Brain microvascular endothelial cell (primary cell): ENCODE results near the gene ADARB1.

Experiments used
- DNase-seq: peaks from one replicate; pipeline ENCODE4 v3.0.0-alpha.2; 2020
- H3K27ac ChIP-seq: fragments of 250-450 bp; sonication (Bioruptor Pico); 2 replicates; pipeline ENCODE4 v1.5.1; 2020; ENCODE audit warnings: mild to moderate bottlenecking, moderate library complexity
- H3K27me3 ChIP-seq: fragments of 250-450 bp; sonication (Bioruptor Pico); replicated peaks from 2 replicates; pipeline ENCODE4 v1.5.1; 2020; ENCODE audit warnings: mild to moderate bottlenecking
- H3K36me3 ChIP-seq: fragments of 250-450 bp; sonication (Bioruptor Pico); replicated peaks from 2 replicates; pipeline ENCODE4 v1.5.1; 2020; ENCODE audit warnings: mild to moderate bottlenecking
- H3K4me3 ChIP-seq: 2 replicates; pipeline ENCODE4 v1.5.1; 2011; ENCODE audit warnings: low read depth, mild to moderate bottlenecking, control low read depth, low read length, moderate library complexity
- in situ Hi-C: cut with HindIII; loops from 2 replicates; pipeline ENCODE4 v1.10.0; 2017; ENCODE audit warnings: low sequenced_read_pairs, low pct_ligation_motif_present
- TF ChIP-seq, protein P1 (sequence below): IDR thresholded peaks from 2 replicates; pipeline ENCODE4 v1.5.1; 2011; ENCODE audit warnings: low read depth, mild to moderate bottlenecking, moderate library complexity, low read length, control low read depth, inconsistent platforms; ENCODE audit errors: missing control alignments

ADARB1 gene

DNA sequence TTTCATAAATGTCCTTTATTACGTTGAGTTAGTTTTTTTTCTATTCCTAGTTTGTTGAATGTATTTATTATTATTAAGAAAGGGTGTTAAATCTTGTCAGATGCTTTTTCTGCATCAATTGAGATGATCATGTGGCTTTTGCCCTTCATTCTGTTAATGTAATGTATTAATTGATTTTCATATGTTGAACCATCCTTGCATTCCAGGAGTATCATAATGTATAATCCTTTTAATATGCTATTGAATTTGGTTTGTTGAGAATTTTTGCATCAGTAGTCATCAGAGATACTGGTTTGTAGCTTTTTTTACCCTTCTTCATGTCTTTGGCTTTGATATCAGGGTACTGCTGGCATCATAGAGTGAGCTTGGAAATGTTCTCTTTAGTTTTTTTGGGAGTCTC is 113.3 kb downstream of the ADARB1 start:
- H3K4me3 ChIP-seq, result no peak overlapping the region
- TF ChIP-seq, protein P1, sequence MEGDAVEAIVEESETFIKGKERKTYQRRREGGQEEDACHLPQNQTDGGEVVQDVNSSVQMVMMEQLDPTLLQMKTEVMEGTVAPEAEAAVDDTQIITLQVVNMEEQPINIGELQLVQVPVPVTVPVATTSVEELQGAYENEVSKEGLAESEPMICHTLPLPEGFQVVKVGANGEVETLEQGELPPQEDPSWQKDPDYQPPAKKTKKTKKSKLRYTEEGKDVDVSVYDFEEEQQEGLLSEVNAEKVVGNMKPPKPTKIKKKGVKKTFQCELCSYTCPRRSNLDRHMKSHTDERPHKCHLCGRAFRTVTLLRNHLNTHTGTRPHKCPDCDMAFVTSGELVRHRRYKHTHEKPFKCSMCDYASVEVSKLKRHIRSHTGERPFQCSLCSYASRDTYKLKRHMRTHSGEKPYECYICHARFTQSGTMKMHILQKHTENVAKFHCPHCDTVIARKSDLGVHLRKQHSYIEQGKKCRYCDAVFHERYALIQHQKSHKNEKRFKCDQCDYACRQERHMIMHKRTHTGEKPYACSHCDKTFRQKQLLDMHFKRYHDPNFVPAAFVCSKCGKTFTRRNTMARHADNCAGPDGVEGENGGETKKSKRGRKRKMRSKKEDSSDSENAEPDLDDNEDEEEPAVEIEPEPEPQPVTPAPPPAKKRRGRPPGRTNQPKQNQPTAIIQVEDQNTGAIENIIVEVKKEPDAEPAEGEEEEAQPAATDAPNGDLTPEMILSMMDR, result no peak
- DNase-seq, result no peak
- H3K27ac ChIP-seq, result no peak overlapping the region
- in situ Hi-C loops, result no loop called here
- H3K36me3 ChIP-seq, result peaks cover 53% of the 10 kb centered on the region
- no peaks in the 10 kb centered on the region for H3K27me3 ChIP-seq

DNA sequence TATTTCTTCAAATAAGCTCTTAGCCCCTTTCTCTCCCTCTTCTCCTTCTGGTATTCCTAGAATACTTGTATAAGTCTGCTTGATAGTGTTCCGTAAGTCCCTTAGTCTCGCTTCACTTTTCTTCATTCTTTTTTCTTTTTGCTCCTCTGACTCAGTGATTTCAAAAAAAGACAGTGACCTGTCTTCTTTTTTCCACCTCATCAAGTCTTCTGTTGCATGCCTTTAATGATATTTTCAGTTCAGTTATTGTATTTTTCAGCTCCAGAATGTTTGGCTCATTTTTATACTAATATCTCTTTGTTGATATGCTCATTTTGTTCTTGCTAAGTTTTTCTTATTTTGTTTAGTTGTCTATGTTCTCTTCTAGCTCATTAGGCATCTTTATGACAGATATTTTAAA is 115.6 kb downstream of the ADARB1 start:
- Histone ChIP-seq H3K27ac (no peak overlapping the region), H3K27me3 (no peaks in the 10 kb centered on the region), H3K36me3 (peaks cover 40% of the 10 kb centered on the region), H3K4me3 (no peak overlapping the region)
- no peak for DNase-seq
- in situ Hi-C loops, result no loop called here
- TF ChIP-seq, protein P1, result no peak

DNA sequence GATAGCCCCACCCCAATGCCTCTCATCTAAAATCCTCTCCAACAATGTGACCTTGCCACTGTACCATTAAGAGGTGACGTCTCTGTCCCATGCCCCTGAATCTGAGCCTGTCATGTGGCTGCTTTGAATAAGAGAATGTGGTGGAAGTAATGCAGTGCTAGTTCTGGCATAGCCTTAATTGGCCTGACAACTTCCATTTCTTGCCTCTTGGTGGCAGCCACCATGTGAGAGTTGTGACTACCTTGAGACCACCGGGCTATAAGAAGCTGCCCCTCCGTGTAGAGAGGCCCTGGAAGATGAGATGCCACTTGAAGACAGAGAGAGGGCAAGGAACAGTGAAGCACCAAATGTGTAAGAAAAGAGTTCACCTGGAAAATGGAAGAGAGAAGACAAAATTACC is 118.0 kb downstream of the ADARB1 start:
- no peak for DNase-seq
- in situ Hi-C loops, result no loop called here
- H3K27me3 ChIP-seq, result no peaks in the 10 kb centered on the region

DNA sequence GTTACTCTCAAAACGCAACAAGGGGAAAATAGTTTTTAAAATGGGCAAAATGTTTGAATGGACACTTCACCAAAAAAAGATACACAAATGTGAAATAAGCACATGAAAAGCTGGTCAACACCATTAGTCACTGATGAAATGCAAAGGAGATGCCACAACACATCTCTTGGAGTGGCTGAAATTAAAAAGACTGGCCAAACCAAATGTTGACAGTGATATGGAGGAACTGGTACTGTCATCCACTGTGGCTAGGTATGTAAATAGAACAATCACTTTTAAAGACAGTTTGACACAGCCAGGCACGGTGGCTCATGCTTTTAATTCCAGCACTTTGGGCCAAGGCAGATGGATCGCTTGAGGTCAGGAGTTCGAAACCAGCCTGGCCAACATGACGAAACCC is 122.2 kb downstream of the ADARB1 start:
- in situ Hi-C loops, result no loop called here
- H3K36me3 ChIP-seq, result peaks cover 9% of the 10 kb centered on the region
- H3K4me3 ChIP-seq, result no peak overlapping the region
- H3K27ac ChIP-seq, result no peak overlapping the region
- H3K27me3 ChIP-seq, result no peaks in the 10 kb centered on the region
- no peak for DNase-seq
- TF ChIP-seq, protein P1, result no peak

More for the DNA sequence above, 118.0 kb downstream of the ADARB1 start:
- TF ChIP-seq, protein P1, result peak; percentile 24
- H3K27ac ChIP-seq, result no peak overlapping the region
- no peak overlapping the region for H3K4me3 ChIP-seq
- H3K36me3 ChIP-seq, result peaks cover 22% of the 10 kb centered on the region

DNA sequence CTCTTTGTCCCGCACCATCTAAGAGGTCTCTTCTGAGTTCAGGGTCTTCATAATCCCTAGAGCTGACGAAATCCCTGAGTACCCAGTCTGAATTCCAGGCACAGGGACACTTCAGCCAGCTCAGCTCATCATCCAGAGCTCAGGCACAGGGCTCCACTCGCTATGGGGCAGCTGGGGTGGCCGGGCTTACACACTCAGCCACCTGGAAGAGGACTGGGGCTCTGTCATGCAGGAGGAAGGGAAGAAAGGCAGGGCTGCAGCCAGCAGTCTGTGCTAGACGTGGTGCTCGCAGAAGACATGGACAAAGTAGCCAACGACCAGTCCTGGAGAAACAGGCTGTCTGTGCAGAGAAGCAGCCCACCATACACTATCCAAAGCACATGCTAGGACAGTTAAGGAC is 124.8 kb downstream of the ADARB1 start:
- DNase-seq, result no peak
- in situ Hi-C loops, result no loop called here
- Histone ChIP-seq H3K4me3 (no peak overlapping the region), H3K27ac (no peak overlapping the region), H3K27me3 (no peaks in the 10 kb centered on the region), H3K36me3 (peaks cover 14% of the 10 kb centered on the region)
- TF ChIP-seq, protein P1, result no peak

DNA sequence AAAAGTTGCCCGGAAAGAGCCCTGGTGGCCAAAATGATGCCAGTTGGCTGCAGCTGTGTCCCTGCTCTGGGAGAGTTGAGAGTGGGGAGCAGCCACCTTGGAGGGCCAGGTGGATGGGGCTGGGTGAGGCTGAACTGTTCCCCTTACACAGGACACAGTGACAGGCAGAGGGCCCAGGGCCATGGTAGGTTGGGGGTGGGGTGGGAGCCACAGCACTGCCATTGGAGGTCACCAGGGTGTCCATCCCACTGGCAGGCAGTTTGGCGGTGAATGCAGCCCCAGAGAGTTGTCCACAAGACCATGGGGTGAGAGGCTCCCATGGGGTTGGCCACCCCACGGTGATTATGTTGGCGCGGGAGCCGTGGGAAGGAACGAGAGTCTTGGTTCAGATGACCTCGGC is 125.7 kb downstream of the ADARB1 start:
- TF ChIP-seq, protein P1, result no peak
- Histone ChIP-seq H3K36me3 (peaks cover 22% of the 10 kb centered on the region), H3K27me3 (no peaks in the 10 kb centered on the region), H3K4me3 (no peak overlapping the region), H3K27ac (no peak overlapping the region)
- in situ Hi-C loops, result no loop called here
- no peak for DNase-seq
